Measurements from ENCODE around the gene ZNF547.

ZNF547 gene

GRCh38 chr19:57395710-57396109 is 32.4 kb downstream of the ZNF547 start:
- TF ChIP-seq ZFX (IDR thresholded peaks at IDR 0.05; ENCODE audit: borderline replicate concordance) (no peak), CTCF (IDR thresholded peaks at IDR 0.05) (no peak)
- no peak overlapping the region for H3K27ac ChIP-seq

GRCh38 chr19:57398868-57399267 is 35.5 kb downstream of the ZNF547 start:
- H3K27ac ChIP-seq = no peak overlapping the region
- TF ChIP-seq CTCF (IDR thresholded peaks at IDR 0.05) (no peak), ZFX (IDR thresholded peaks at IDR 0.05; ENCODE audit: borderline replicate concordance) (no peak)

GRCh38 chr19:57403737-57404563 is 40.6 kb downstream of the ZNF547 start:
- H3K27ac ChIP-seq = no peak overlapping the region
- TF ChIP-seq ZFX (IDR thresholded peaks at IDR 0.05; ENCODE audit: borderline replicate concordance) (no peak), CTCF (IDR thresholded peaks at IDR 0.05) (no peak)

GRCh38 chr19:57406516-57407123 is 43.3 kb downstream of the ZNF547 start:
- no peak overlapping the region for H3K27ac ChIP-seq
- TF ChIP-seq ZFX (IDR thresholded peaks at IDR 0.05; ENCODE audit: borderline replicate concordance) (no peak), CTCF (IDR thresholded peaks at IDR 0.05) (peak; percentile 80)

- peak within 1 kb of the TSS; percentile 46 for H3K27ac ChIP-seq
- TF ChIP-seq ZFX (IDR thresholded peaks at IDR 0.05; ENCODE audit: borderline replicate concordance) (no peak), CTCF (IDR thresholded peaks at IDR 0.05) (no peak)
Observed at GRCh38 chr19:57410877-57411671, 47.7 kb downstream of the ZNF547 start, which contains the start of gene ZNF17. Gene ZNF17, plus strand, starts transcription at chr19:57411161. Its CDS starts 2,455 bp downstream, at chr19:57413616.

- no peak overlapping the region for H3K27ac ChIP-seq
- TF ChIP-seq ZFX (IDR thresholded peaks at IDR 0.05; ENCODE audit: borderline replicate concordance) = no peak
- TF ChIP-seq CTCF (IDR thresholded peaks at IDR 0.05) = no peak
Observed at GRCh38 chr19:57419439-57419838, 56.1 kb downstream of the ZNF547 start.

Measured in 22Rv1 (cell line).